ENCODE results near the gene MYO5C.
"Not testable (repeated sequence)": the region's sequence is repeated elsewhere in the genome, so short reads cannot be mapped to it uniquely, and the experiment has no call there.

MYO5C gene

GRCh38 chr15:52170199-52170598 is 125.4 kb downstream of the MYO5C start:
- not testable (repeated sequence) for DNase-seq (ENCODE audit: low spot score)

DNA sequence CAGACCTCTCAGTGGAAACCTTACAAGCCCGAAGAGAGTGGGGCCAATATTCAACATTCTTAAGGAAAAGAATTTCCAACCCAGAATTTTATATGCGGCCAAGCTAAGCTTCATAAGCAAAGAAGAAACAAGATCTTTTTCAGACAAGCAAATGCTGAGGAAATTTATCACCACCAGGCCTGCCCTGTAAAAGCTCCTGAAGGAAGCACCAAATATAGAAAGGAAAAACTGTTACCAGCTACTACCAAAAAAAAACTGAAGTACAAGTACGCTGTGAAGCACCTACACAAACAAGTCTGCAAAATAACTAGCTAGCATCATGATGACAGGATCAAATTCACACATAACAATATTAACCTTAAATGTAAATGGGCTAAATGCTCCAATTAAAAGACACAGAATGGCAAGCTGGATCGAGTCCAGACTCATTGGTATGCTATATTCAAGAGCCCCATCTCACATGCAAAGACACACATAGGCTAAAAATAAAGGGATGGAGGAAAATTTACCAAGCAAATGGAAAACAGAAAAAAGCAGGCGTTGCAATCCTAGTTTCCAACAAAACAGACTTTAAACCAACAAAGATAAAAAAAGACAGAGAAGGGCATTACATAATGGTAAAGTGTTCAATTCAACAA is 130.0 kb downstream of the MYO5C start:
- not testable (repeated sequence) for DNase-seq (ENCODE audit: low spot score)

- no peak for DNase-seq (ENCODE audit: low spot score)
These were observed 130.9 kb downstream of the MYO5C start for GRCh38 chr15:52164631-52165265.

DNA sequence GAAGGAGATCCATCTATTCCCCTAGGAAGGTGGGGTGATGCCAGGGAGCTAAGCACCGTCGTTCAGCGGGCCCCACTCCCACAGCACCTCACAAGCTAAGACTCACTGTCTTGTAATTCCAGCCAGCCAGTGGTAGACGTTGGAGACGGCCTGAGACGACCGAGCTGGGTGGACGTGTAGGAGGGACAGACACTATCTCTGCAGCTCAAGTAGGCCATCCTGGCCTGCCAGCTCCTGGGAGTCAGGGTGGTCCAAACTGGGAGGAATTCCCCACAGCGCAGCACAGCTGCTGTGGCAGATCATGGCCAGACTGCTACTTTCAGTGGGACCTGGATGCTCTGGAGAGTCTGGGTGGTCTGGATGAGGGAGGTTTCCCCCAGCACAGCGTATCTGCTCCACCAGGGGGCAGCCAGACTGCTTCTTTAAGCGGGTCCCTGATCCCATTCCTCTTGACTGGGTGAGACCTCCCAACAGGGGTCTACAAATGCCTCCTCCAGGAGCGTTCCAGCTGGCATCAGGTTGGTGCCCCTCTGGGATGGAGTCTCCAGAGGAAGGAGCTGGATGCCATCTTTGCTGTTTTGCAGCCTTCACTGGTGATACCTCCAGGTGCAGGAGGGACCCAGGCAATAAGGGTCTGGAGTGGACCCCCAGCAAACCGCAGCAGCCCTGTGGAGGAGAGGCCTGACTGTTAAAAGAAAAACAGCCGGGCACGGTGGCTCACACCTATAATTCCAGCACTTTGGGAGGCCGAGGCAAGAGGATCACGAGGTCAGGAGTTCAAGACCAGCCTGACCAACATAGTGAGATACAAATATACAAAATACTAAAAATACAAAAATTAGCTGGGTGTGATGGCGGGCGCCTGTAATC is 132.0 kb downstream of the MYO5C start:
- no peak for DNase-seq (ENCODE audit: low spot score)

GRCh38 chr15:52162876-52163275 is 132.7 kb downstream of the MYO5C start:
- no peak for DNase-seq (ENCODE audit: low spot score)

GRCh38 chr15:52162260-52162659 is 133.3 kb downstream of the MYO5C start:
- no peak for DNase-seq (ENCODE audit: low spot score)

DNA sequence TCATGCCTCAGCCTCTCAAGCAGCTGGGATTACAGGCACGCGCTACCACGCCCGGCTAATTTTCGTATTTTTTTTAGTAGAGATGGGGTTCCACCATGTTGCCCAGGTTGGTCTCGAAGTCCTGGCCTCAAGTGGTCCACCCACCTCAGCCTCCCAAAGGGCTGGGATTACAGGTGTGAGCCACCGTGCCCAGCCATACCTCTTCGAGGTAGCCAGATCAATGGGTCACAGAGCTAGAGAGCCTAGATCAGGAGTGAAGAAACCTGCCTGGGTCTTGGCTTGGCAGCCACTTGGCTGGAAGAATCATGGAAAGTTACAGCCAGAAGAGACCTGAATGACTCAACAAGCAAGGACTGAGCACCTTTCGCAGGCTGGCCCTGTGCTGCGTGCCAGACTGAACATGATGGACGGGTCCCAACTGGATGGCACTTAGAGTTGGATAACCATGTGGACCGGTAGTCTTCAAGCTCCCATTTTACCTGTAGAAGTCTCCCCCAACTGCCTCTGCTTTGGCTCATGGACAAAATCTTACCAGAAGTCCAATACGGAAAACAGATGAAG is 134.1 kb downstream of the MYO5C start:
- DNase-seq (ENCODE audit: low spot score): no peak

DNA sequence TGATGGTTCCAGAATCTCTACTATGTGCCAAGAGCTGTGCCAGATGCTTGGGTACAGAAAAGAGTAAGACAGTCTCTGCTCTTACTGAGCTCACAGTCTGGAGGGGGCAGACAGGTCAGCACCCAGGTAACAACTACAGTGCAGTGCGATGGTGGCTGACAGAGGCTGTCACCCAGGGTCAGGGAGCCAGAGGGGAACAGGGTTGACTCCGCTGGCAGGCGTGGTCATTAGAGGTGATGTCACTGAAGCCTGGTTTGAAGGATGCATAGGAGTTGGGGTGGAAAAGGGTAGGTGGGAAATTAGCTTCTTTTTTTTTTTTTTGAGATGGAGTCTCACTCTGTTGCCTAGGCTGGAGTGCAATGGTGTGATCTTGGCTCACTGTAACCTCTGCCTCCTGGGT is 136.0 kb downstream of the MYO5C start:
- DNase-seq (ENCODE audit: low spot score): no peak

DNA sequence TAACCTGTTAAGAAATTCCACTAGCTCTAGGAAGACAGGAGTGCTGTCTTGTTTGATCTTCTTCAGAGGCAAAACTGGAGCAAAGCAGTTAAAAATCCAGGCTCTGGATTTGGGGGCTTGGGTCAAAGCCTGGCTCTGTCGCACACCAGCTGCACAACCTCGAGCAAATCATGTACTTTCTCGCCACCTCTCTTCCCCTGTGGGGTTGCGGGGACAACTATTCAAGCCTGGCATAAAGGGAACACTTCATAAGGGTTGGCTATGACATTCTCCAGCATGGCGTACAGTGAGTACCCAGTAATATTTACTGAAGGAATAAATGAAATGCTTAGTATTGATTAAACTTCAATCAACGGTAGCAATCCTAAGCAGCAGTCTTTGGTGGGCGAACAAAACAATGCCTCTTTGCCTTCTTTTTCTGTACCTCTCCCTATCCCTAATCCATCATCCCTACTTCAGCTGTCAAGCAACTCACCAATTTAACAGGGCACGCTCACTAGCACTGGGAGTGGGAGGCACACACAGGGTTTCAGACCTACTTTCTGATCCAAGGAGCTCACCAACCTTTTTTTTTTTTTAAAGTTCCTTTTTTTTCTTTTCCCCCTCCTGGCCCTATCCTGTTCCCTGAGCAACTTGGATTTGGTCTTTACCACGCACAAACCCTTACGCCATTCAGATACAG is 137.4 kb downstream of the MYO5C start:
- DNase-seq (ENCODE audit: low spot score): no peak

- DNase-seq (ENCODE audit: low spot score): no peak
These were observed 139.7 kb downstream of the MYO5C start for GRCh38 chr15:52155878-52156277.

- no peak for DNase-seq (ENCODE audit: low spot score)
These were observed 140.4 kb downstream of the MYO5C start for GRCh38 chr15:52154896-52155865.

DNA sequence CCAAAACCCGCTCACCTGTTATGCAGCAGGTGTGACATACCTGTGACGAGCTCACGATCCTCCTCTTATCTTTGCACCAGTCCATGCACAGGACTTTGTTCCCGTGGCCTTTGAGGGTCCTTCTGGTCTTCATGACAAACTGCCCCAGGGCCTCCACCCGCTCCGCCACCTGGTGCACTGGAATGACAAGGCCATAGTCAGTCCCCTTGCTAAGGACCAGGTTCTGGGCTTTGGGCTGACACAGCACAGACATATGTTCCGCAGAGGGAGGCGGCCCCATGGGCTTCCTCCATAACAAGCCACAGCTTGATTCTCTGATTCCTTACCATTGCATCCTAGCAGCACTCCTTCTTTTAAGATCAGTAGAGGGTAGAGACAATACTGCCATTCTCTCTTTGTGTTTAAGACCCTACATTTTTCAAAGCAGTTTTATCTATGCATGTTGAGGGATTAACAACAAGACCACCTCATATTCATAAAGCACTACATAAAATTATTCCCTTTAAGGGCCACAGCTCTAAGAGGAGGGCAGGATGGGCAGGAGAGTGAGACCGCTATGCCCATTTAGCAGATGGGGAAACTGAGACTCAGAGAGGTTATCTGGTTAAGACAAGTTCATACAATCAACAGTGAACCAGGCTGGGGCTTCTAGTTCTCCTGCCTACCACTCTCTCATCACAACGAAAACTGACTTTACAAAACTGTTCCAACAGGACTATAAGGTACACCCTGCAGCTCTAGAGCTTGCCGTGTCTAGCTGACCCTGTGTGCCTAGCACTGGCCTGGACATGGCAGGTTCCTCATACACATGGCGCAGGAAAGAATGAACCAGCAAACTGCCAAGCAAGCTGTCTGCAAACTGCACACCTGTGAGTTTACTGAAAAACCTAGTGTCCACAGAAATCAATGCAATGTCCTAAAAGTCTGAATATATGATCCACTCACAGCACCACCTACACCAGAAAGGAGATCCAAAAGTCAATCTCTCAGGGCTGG is 141.4 kb downstream of the MYO5C start:
- DNase-seq (ENCODE audit: low spot score): no peak

- no peak for DNase-seq (ENCODE audit: low spot score)
These were observed 144.3 kb downstream of the MYO5C start for GRCh38 chr15:52151353-52151752.

- no peak for DNase-seq (ENCODE audit: low spot score)
These were observed 144.7 kb downstream of the MYO5C start for GRCh38 chr15:52150871-52151270.

DNA sequence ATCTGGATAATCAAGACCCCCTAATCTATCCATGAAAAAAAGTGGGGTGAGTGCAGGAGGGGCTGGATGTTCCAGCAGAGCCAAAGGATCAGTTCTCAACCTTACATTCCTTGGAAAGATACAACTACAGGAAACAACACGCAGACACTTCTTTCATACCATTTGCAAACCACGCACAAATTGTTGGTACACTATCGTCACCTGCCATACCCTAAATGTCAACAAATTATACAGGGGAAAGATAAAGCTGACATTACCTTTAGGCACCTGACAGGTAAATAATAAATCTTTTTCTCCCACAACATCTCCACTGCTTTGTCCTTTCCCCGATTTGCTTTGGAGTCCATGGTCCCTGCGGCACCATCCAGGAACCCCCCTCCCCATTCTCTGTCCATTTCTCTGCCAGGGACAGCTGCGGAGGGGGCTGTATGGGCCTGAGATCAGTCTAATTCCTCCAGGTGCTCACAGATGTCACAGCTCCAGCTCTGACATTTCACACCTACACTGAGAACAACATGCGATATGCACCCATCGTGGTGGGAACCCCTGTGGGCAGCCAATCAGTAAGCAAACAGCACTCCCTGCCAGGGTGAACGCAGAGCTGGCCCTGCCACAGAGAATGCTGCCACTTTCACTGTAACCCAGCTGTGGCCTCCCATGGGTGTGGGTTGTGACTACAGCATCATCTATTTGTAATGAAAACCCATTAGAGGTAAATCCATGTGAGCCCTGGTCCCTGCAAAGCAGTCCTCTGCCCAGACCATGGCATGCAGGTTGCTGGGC is 145.4 kb downstream of the MYO5C start:
- DNase-seq (ENCODE audit: low spot score): no peak

GRCh38 chr15:52148403-52148802 is 147.2 kb downstream of the MYO5C start:
- DNase-seq (ENCODE audit: low spot score): no peak

- DNase-seq (ENCODE audit: low spot score): no peak
These were observed 148.8 kb downstream of the MYO5C start for GRCh38 chr15:52146776-52147175.

DNA sequence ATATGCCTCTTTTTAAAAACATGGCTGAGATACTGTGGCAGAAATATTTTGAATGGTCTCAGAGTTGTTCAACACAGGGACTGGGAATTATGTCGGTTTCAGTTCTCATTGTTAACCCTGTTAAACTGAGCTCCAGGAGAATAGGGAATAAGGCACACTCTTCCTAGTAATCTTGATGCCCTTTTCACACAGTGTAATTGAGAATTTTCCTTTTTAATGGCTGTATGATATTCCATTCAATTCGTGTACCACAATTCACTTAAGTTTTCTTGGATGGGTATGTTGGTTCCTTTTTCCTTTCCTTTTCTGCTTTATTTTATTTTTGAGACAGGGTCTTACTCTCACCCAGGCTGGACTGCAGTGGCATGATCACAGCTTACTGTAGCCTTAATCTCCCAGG is 149.3 kb downstream of the MYO5C start:
- no peak for DNase-seq (ENCODE audit: low spot score)

GRCh38 chr15:52144656-52145178 is 150.9 kb downstream of the MYO5C start:
- DNase-seq (ENCODE audit: low spot score): no peak
